SK-N-SH treated with all-trans-retinoic acid at 6 μM for 48 hours (cell line): Measurements from ENCODE around the gene LDB2.

Experiments
- ATAC-seq: fragments of 200-7000 bp; cut with Tn5 transposase; 3 replicates; pipeline ENCODE4 v1.9.1; 2020; ENCODE audit warnings: mild to moderate bottlenecking, moderate library complexity
- ARNTL ChIP-seq: fragments of 450-650 bp; formaldehyde crosslinking; IDR thresholded peaks from 2 replicates; pipeline ENCODE4 v1.5.0; 2020; ENCODE audit warnings: low read depth, mild to moderate bottlenecking, moderate library complexity, borderline replicate concordance
- BACH2 ChIP-seq: fragments of 250-450 bp; sonication (Bioruptor Pico); IDR thresholded peaks from 2 replicates; pipeline ENCODE4 v1.9.0; 2021; ENCODE audit warnings: mild to moderate bottlenecking, borderline replicate concordance
- CSDC2 ChIP-seq: fragments of 250-450 bp; sonication (Bioruptor Pico); IDR thresholded peaks from 2 replicates; pipeline ENCODE4 v1.5.0; 2020; ENCODE audit warnings: mild to moderate bottlenecking, moderate library complexity
- CSRNP3 ChIP-seq: fragments of 250-450 bp; sonication (Bioruptor Pico); IDR thresholded peaks from 2 replicates; pipeline ENCODE4 v1.5.1; 2021; ENCODE audit warnings: mild to moderate bottlenecking, moderate library complexity
- ESRRG ChIP-seq: fragments of 250-450 bp; sonication (Bioruptor Pico); IDR thresholded peaks from 2 replicates; pipeline ENCODE4 v1.6.1; 2021; ENCODE audit warnings: mild to moderate bottlenecking
- GLIS3 ChIP-seq: fragments of 250-450 bp; sonication (Bioruptor Pico); IDR thresholded peaks from 2 replicates; pipeline ENCODE4 v1.5.0; 2020; ENCODE audit warnings: mild to moderate bottlenecking, moderate library complexity
- OSR1 ChIP-seq: fragments of 250-450 bp; sonication (Bioruptor Pico); IDR thresholded peaks from 2 replicates; pipeline ENCODE4 v1.8.0; 2022; ENCODE audit warnings: moderate library complexity, mild to moderate bottlenecking, inconsistent platforms
- POU6F1 ChIP-seq: fragments of 250-450 bp; sonication (Bioruptor Pico); IDR thresholded peaks from 2 replicates; pipeline ENCODE4 v1.8.0; 2021; ENCODE audit warnings: low read depth, mild to moderate bottlenecking, moderate library complexity, borderline replicate concordance
- PPARA ChIP-seq: fragments of 250-450 bp; sonication (Bioruptor Pico); IDR thresholded peaks from 2 replicates; pipeline ENCODE4 v1.5.0; 2020; ENCODE audit warnings: mild to moderate bottlenecking, borderline replicate concordance
- RARB ChIP-seq: fragments of 250-450 bp; sonication (Bioruptor Pico); IDR thresholded peaks from 2 replicates; pipeline ENCODE4 v1.8.0; 2021; ENCODE audit warnings: mild to moderate bottlenecking, moderate library complexity
- SNAI2 ChIP-seq: fragments of 250-450 bp; sonication (Bioruptor Pico); IDR thresholded peaks from 2 replicates; pipeline ENCODE4 v1.5.0; 2020; ENCODE audit warnings: mild to moderate bottlenecking, moderate library complexity
- TCF4 ChIP-seq: fragments of 250-450 bp; sonication (Bioruptor Pico); IDR thresholded peaks from 2 replicates; pipeline ENCODE4 v1.8.0; 2021; ENCODE audit warnings: mild to moderate bottlenecking, moderate library complexity, borderline replicate concordance
- TOX ChIP-seq: fragments of 250-450 bp; sonication (Bioruptor Pico); IDR thresholded peaks from 2 replicates; pipeline ENCODE4 v1.8.0; 2021; ENCODE audit warnings: mild to moderate bottlenecking, moderate library complexity, borderline replicate concordance
- ZC3H10 ChIP-seq: fragments of 250-450 bp; sonication (Bioruptor Pico); IDR thresholded peaks from 2 replicates; pipeline ENCODE4 v1.5.1; 2021; ENCODE audit warnings: mild to moderate bottlenecking, moderate library complexity
- ZFP3 ChIP-seq: fragments of 250-450 bp; sonication (Bioruptor Pico); IDR thresholded peaks from 2 replicates; pipeline ENCODE4 v1.5.0; 2020; ENCODE audit warnings: mild to moderate bottlenecking, moderate library complexity
- ZFP30 ChIP-seq: fragments of 450-650 bp; formaldehyde crosslinking; IDR thresholded peaks from 2 replicates; pipeline ENCODE4 v1.5.0; 2022; ENCODE audit warnings: mild to moderate bottlenecking, moderate library complexity
- ZNF565 ChIP-seq: fragments of 450-650 bp; formaldehyde crosslinking; conservative IDR thresholded peaks from 2 replicates; pipeline ENCODE4 v1.5.0; 2020; ENCODE audit warnings: low read depth, mild to moderate bottlenecking, moderate library complexity
- ZNF70 ChIP-seq: fragments of 450-650 bp; formaldehyde crosslinking; IDR thresholded peaks from 2 replicates; pipeline ENCODE4 v1.5.0; 2020; ENCODE audit warnings: mild to moderate bottlenecking, moderate library complexity
- ZNF8 ChIP-seq: fragments of 450-650 bp; formaldehyde crosslinking; IDR thresholded peaks from 2 replicates; pipeline ENCODE4 v1.5.0; 2020; ENCODE audit warnings: mild to moderate bottlenecking, moderate library complexity
- TF ChIP-seq, protein P1 (sequence below): fragments of 250-450 bp; sonication (Bioruptor Pico); IDR thresholded peaks from 2 replicates; pipeline ENCODE4 v1.5.1; 2020; ENCODE audit warnings: low read depth, mild to moderate bottlenecking, moderate library complexity
- TF ChIP-seq, protein P2 (sequence below): fragments of 250-450 bp; sonication (Bioruptor Pico); IDR thresholded peaks from 2 replicates; pipeline ENCODE4 v1.5.0; 2020; ENCODE audit warnings: mild to moderate bottlenecking, moderate library complexity

LDB2 gene

DNA sequence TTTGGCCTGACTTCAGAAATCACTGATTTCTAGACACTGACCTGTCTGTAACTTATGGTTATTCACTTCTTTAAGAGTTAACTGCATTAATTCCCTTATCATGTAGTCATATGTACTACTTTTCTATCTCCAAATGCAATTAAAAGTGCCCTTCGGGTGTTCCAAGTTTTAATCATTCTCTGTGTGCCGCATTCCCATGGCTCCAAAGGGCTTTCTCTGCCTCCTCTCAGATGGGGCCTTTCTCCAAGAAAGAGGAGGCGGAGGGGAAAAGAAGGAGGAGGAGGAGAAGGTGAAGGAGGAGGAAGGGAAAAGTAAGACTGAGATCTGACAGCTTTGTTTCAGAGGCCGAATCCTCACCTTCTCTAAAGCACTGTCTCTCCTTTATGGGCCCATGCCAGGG lies 325.8 kb downstream of the LDB2 start:
- ATAC-seq, result no peak
- TF ChIP-seq ZFP30 (CRISPR knock-in tag) (no peak), ZFP3 (CRISPR knock-in tag) (no peak), CSRNP3 (CRISPR knock-in tag) (no peak), POU6F1 (CRISPR knock-in tag) (no peak), PPARA (no peak), ARNTL (no peak), ZNF8 (CRISPR knock-in tag) (no peak), ZC3H10 (CRISPR knock-in tag) (no peak), BACH2 (CRISPR knock-in tag) (no peak), ESRRG (CRISPR knock-in tag) (no peak), TCF4 (CRISPR knock-in tag) (no peak), OSR1 (no peak), TOX (CRISPR knock-in tag) (no peak), ZNF70 (CRISPR knock-in tag) (no peak), GLIS3 (CRISPR knock-in tag) (no peak), RARB (no peak), CSDC2 (CRISPR knock-in tag) (no peak)
- TF ChIP-seq, protein P1, sequence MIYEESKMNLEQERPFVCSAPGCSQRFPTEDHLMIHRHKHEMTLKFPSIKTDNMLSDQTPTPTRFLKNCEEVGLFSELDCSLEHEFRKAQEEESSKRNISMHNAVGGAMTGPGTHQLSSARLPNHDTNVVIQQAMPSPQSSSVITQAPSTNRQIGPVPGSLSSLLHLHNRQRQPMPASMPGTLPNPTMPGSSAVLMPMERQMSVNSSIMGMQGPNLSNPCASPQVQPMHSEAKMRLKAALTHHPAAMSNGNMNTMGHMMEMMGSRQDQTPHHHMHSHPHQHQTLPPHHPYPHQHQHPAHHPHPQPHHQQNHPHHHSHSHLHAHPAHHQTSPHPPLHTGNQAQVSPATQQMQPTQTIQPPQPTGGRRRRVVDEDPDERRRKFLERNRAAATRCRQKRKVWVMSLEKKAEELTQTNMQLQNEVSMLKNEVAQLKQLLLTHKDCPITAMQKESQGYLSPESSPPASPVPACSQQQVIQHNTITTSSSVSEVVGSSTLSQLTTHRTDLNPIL (CRISPR knock-in tag), result no peak
- TF ChIP-seq, protein P2, sequence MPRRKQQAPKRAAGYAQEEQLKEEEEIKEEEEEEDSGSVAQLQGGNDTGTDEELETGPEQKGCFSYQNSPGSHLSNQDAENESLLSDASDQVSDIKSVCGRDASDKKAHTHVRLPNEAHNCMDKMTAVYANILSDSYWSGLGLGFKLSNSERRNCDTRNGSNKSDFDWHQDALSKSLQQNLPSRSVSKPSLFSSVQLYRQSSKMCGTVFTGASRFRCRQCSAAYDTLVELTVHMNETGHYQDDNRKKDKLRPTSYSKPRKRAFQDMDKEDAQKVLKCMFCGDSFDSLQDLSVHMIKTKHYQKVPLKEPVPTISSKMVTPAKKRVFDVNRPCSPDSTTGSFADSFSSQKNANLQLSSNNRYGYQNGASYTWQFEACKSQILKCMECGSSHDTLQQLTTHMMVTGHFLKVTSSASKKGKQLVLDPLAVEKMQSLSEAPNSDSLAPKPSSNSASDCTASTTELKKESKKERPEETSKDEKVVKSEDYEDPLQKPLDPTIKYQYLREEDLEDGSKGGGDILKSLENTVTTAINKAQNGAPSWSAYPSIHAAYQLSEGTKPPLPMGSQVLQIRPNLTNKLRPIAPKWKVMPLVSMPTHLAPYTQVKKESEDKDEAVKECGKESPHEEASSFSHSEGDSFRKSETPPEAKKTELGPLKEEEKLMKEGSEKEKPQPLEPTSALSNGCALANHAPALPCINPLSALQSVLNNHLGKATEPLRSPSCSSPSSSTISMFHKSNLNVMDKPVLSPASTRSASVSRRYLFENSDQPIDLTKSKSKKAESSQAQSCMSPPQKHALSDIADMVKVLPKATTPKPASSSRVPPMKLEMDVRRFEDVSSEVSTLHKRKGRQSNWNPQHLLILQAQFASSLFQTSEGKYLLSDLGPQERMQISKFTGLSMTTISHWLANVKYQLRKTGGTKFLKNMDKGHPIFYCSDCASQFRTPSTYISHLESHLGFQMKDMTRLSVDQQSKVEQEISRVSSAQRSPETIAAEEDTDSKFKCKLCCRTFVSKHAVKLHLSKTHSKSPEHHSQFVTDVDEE, result no peak

- TF ChIP-seq ZFP30 (CRISPR knock-in tag), result no peak
- TF ChIP-seq, protein P2, result no peak
- TF ChIP-seq PPARA, result no peak
- no peak for TF ChIP-seq ZC3H10 (CRISPR knock-in tag)
- TF ChIP-seq TCF4 (CRISPR knock-in tag), result no peak
- TF ChIP-seq, protein P1 (CRISPR knock-in tag), result no peak
- ATAC-seq, result no peak
Measured at GRCh38 chr4:16572161-16572560, 326.3 kb downstream of the LDB2 start.

DNA sequence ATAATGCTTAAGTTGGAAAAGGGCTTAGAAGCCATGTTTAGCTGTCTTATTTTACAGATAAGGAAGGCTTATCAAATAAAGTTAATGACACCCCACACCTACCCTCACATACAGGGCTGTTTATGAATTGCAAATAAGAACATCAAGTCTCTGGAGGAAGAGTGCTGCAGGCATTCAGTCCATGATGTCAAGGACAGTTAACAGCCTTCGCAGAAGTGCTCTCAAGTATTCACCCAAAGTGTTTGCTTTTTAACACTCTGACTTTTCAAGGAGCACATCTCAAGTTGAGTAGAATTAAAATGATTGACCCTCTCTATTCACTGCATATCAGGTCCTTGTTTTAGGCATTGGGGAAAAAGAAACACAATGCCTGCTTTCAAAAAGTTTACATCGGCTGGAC lies 328.7 kb downstream of the LDB2 start:
- ATAC-seq, result no peak
- TF ChIP-seq ZNF565 (CRISPR knock-in tag) (no peak), ZFP30 (CRISPR knock-in tag) (no peak), ZC3H10 (CRISPR knock-in tag) (no peak), POU6F1 (CRISPR knock-in tag) (no peak), ZNF70 (CRISPR knock-in tag) (no peak), SNAI2 (CRISPR knock-in tag) (no peak), BACH2 (CRISPR knock-in tag) (no peak), GLIS3 (CRISPR knock-in tag) (no peak), CSRNP3 (CRISPR knock-in tag) (no peak), TOX (CRISPR knock-in tag) (no peak)
